GM18526 (cell line): Measurements from ENCODE around the gene AIPL1.

Experiments used
- POLR2A ChIP-seq: IDR thresholded peaks from 3 replicates; pipeline ENCODE4 v1.6.1; 2011; ENCODE audit not compliant: insufficient read length; ENCODE audit errors: extremely low read depth

Gene AIPL1

DNA sequence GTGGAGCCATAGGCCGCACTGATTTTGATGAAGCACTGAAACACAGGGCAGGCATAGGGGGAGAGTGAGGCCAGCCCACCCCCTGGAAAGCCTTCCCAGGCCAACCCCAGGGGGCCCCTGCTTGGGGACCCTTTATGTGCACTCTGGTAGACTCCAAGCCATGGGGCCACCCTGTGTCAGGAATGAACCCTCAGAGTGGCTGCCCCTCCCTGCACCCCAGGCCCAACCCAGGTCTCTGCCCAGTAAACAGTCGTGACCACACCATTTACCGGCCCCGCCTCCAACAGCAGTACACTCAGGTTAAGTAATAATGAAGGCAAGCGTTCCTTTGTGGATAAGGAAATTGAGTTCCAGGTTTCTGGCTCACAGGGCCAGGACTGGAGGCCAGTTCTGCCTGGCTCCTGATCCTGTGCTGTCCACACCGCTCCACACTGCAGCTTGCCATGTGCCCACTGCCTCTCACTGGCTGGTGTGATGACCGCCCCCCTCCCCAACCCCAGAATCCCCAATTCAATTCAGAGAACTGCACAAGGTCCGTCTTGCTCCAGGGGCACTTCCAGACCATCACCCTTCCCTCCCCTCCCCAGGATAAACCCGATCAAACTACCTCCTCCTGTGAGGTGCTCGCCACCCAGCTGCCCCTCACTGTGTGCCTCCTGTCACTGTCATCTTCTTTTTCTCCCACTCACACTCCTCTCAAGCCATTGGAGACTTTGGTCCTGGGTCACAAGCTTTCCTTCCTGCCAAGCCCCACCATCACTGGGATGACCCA lies 23.0 kb upstream of the AIPL1 start:
- no peak for TF ChIP-seq POLR2A

DNA sequence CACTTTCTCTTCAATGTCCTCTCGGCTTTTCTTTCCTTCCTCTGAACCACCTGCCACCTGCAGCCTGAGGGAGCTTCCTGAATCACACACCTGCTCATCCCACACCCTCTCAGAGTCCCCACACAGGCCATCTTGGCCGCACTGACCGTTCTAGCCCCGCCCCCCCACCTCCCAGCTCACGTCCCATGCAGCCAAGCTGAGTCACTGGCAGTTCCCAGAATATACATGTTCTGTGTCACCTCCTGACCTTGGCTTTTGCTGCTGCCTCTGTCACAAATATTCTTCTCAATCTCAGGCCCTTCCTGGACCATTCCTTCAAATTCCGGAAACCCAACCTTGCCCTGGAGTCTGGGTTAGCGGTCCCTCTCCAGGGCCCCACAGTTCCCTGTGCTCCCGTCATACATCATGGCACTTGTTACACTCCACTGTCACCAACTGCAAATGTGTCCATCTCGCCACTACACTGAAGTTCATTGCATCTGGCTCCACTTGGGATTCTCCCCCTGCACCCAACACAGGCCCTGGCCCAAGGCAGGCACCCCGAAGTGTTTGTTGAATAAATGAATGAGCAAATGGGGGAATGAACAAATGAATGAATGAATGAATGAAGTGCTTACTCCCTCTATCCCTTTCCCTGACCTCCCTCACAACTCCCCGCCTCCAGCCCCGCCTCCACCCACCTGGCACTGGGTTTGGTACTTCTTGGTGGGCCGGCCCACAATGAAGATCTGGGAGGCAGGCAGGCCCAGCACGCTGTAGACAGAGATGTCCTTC lies 22.2 kb upstream of the AIPL1 start:
- no peak for TF ChIP-seq POLR2A

DNA sequence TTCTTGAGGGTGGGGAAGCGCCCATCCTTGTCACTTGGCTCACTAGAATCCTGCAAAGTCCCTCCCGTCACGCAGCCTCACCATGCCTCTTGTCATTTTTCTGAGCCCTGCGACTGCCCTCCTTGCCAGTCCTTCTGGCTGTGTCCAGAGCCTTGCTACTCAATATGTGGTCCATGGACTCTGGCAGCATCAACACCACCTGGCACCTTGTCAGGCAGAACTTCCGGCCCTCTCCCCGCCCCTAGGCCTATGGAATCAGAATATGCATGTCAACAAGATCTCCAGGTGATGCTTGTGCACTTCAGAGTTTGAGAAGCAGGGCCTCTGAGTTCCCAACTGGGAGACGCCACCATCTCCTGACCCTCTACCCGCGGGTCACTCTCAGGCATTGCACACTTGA lies 21.4 kb upstream of the AIPL1 start:
- TF ChIP-seq POLR2A = no peak

DNA sequence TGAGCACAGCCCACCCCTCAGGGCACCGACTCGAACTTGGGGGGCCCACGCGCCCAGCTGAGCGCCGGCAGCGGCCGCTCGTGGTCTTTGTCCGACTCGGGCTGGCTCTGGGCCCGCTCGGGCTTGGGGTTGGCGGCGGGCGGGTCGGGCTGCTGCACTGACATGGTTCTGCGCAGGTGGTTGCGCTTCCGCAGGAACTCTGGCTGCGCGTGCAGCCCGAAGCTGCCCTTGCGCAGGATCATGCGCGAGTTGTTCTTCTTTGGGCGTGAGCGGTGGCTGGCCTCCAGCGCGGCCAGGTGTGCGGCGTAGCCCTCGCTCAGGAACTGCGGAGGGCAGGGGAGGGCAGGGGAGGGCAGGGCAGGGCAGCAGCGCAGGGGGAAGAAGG lies 20.4 kb upstream of the AIPL1 start:
- no peak for TF ChIP-seq POLR2A

DNA sequence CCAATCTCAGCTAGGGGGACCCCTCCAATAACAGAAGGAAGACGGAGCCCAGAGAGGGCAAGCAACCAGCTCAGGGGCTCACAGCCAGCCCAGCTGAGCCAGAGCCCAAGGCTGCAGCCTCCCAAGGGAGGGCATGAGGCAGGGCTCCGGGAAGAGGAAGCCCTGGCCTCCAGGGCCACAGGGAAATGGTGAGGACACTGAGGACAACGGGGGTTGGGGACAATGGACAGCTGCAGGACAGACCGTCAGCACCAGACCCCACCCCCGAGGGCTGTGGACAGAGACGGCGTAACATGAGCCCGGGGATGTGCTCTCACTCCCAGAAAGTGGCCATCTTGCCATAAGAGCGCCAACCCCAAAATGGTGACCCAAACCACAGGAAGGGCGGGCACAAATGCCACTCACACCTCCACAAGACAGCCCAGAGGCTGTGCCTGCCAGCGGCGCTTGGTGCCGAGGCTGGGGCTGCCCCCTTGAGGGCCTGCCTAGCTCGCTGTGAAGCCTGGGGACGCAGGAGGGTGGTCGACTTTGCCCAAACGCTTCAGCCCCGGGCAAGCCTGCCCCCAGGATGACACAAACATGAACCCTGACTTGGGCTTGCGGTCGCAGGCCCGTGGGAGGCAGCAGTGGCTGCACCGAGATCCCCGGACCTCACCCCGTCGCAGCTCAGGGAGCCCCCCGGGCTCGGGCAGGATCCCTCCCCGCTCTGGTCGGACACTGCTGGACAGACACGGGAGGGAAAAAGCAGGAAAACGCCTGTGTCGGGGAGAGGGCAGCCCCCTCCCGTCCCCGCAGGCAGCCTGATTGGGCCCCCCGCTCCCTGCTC lies 19.8 kb upstream of the AIPL1 start:
- no peak for TF ChIP-seq POLR2A

DNA sequence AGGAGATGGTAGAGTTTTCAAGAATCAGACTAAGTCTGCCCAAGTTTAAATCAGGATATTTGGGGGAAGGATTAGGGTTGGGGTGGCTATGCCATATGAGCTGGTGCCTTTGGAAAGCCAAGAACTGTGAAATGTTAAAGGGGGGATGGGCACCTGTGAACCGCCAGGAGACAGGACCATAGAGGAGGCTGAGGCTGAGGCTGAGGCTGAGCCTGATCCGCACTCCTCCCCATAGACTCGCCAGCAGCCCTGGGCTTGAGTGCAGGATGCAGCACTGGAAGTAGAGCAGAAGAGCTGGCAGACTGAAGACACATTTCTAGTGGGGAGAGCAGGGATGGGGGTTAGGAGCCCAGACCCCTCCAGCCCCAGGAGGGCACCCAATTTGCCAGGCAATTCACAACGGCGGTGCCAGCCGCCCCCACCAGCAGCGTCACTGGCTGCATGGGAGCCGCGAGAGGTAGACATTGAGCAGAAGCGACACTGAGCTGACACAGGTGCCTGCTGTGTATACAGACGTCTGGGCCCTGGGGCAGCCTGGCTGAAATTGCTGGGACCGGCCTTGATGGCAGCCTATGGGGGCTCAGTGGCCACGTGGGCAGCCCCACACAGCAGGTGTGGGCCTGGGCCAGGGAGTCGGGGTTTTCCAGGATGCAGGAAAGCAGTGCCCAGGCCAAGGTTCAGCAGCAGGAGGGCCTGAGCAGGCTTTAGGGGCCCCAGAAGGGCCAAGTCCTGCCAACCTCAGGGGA lies 18.5 kb upstream of the AIPL1 start:
- no peak for TF ChIP-seq POLR2A

DNA sequence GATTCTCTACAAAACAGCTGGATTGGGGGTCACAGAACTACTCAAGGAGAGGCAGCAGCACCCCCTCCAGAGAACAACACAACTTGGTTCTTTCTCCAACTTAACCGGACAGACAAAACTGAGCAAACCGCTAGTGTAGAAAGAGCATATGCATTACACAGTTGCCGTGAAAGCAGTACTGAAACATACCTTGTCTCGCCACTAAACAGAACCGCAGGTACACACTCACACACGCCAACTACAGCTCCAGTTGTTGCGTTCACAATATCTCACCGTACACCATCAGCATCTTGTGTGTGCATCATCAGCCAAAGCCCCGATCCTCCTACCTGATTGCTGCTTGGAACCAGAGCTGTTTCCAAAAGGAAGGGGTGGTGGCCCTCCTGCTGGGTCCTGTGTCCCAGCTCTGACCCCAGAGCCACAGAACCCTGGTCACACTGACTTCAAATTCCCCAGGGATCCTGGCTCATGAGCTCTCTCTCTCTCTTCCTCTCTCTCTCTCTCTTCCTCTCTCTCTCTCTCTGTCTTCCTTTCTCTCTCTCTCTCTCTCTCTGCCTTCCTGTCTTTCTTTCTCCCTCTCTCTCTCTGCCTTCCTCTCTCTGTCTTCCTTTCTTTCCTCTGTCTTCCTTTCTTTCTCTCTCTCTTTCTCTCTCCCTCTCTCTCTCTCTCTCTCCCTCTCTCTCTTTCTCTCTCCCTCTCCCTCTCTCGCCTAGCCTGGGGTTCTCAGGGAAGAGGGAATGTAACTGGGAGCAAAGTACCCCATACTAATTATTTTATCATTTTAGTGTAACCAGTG lies 17.7 kb upstream of the AIPL1 start:
- TF ChIP-seq POLR2A = no peak

DNA sequence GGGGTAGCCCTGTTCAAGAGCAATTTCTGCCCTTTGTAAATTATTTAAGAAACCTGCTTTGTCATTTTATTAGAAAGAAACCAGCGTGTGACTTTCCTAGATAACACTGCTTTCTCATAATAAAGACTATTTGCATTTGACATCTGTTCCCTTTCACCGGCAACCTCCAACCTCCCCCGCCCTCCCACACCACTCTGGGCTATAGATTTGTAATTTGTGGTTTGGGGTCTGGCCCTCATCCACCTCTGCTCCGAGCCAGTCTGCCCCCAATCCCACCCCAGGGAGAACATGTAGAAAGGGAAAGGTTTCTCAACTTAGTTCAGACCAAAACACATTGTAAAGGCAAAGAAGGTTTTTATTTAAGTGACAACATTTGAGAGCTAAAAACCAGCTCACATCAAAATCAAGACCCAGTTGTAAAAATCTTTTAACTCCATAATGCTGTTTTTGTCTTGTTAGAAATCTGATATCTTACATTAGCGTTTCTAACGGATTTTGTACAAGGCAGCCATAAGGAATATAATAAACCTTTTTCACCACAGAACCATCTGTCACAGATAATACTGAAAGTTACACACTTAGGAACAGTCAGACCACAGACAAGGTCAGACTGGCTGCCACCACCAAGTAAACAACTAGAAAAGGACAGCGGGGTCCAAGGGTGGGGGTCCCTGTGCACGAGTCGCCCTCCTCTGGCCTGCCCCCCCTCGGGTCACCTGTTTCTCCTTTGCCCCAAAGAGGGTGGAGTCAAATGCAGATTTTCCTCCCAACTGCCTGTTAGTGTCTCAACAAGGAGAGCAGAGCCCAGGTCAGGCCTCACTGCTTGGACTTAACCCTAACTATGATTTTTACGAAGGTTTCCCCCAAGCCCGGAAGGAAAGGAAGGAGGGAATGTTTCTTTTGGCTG lies 16.3 kb upstream of the AIPL1 start:
- no peak for TF ChIP-seq POLR2A

DNA sequence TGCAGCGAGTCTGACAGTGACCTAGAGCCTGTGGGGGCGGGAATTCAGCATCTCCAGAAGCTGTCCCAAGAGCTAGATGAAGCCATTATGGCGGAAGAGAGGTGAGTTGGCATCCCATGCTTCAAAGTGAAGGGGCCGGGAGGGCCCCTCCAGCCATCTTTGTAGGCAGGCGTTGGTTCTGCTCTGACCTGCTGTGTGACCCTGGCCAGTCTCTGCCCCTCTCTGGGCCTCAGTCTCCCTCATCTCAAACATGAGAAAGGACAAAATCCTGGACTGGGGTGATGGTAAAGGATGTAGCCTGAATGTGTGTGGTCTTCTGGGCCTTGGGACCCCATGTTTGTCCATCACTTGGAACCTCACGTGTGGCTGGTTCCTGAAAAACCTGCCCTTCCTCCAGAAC lies 14.4 kb upstream of the AIPL1 start:
- no peak for TF ChIP-seq POLR2A

DNA sequence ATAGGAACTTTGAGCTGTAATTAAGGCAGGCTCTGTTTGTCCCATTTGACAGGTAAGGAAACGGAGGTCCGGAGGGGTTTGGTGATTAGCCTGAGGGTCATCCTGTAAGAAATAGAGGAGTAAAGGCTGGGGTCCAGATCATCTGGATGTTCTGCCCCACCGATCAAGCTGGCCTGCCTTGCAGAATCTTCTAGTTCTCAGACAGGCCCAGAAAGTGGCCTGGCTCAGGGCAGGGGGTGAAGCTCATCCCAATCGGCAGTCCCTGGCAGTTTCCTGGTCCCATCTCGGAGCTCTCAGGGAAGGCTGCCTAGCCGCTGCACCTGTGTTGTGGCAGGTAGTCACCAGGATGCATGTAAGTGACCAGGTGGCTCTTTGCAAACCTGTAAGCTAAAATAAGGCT lies 13.6 kb upstream of the AIPL1 start:
- TF ChIP-seq POLR2A = no peak

DNA sequence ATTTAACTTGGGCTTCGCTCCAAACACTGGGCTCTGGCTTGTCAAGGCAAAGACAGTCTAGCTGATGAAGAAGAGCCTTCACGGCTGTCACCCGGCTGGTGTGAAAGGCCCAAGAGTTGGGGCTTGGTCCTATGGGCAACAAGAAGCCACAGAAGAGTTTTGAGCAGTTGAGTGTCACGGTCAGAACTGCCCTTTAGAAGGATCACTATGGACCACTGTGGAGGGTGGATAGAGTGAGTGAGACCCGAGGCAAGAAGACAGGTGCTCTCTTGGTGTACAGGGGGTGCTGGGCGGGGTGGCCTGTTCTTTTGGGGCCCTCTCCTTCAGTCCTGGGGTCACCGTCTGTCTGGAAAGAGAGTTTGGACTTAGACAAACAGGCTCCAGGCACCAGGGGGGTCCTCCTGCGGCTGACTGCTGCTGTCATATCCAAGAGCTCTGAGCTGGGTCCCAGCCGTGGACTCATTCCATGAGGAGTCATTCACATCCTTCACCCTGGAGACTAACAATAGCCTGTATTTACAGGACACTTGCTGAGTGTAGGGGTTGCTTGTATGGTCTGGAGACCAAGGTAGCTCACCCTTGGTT lies 11.7 kb upstream of the AIPL1 start:
- no peak for TF ChIP-seq POLR2A

DNA sequence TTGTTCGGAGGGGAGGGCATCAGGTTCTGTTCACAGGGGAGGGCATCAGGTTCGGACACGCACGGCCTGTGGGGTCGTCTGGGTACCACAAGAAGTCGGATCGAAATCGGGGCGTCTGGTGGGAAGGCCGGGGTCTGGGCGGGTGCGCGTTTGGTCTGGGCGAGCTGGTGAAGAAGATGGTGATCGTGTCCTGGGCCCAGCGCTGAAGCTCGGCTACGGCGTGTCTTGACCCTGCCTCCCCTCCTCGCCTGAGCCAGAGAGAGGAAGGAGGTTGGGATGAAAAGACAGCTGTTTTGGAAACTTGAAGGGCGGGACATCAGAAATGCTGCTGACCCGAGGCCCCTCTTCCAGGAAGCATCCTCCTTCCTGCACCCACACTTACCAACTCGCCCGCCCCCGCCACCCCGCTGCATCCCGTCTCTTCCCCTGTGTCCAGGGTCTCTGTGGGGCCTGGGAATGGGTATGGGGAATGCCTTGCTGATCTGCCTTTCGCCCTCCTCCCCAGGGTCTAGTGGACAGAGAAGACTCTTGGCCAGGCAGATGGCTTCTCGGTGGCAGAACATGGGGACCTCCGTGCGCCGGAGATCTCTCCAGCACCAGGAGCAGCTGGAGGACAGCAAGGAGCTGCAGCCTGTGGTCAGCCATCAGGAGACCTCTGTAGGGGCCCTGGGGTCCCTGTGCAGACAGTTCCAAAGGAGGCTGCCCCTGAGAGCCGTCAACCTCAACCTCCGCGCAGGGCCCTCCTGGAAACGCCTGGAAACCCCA lies 9.8 kb upstream of the AIPL1 start:
- TF ChIP-seq POLR2A = no peak
